MM.1S (cell line): Measurements from ENCODE around the gene WDR26.

Experiments
- DNase-seq: peaks from one replicate; pipeline ENCODE4 v3.0.0-alpha.2; 2015
- H2AFZ ChIP-seq: fragments of 300-600 bp; sonication (generic); 2 replicates; pipeline ENCODE4 v1.6.0; 2016; ENCODE audit warnings: antibody characterized with exemption, low read length
- H3F3A ChIP-seq: fragments of 300-600 bp; sonication (generic); 2 replicates; pipeline ENCODE4 v1.6.1; 2016; ENCODE audit warnings: mild to moderate bottlenecking, antibody characterized with exemption, low read length, moderate library complexity, mixed read lengths; ENCODE audit not compliant: insufficient read depth
- H3K27ac ChIP-seq: fragments of 300-600 bp; sonication (generic); 2 replicates; pipeline ENCODE4 v1.5.1; 2016; ENCODE audit warnings: mild to moderate bottlenecking, low read length
- H3K27me3 ChIP-seq: fragments of 300-600 bp; sonication (generic); replicated peaks from 2 replicates; pipeline ENCODE4 v1.6.0; 2016; ENCODE audit warnings: low read length; ENCODE audit not compliant: insufficient read depth
- H3K36me3 ChIP-seq: fragments of 300-600 bp; sonication (generic); replicated peaks from 2 replicates; pipeline ENCODE4 v1.6.1; 2016; ENCODE audit warnings: mild to moderate bottlenecking, low read length, mixed read lengths; ENCODE audit not compliant: insufficient read depth
- H3K4me1 ChIP-seq: fragments of 300-600 bp; sonication (generic); 2 replicates; pipeline ENCODE4 v1.6.1; 2016; ENCODE audit warnings: low read length, mixed read lengths
- H3K4me2 ChIP-seq: fragments of 300-600 bp; sonication (generic); 2 replicates; pipeline ENCODE4 v1.6.0; 2016; ENCODE audit warnings: low read depth, low read length
- H3K4me3 ChIP-seq: fragments of 300-600 bp; sonication (generic); 2 replicates; pipeline ENCODE4 v1.5.1; 2016; ENCODE audit warnings: low read length, mixed read lengths
- H3K79me2 ChIP-seq: fragments of 300-600 bp; sonication (generic); 2 replicates; pipeline ENCODE4 v1.6.1; 2016; ENCODE audit warnings: mixed run types, low read length, mixed read lengths
- H3K9ac ChIP-seq: fragments of 300-600 bp; sonication (generic); 2 replicates; pipeline ENCODE4 v1.6.1; 2016; ENCODE audit warnings: low read length, mixed read lengths
- H3K9me2 ChIP-seq: fragments of 300-600 bp; sonication (generic); replicated peaks from 2 replicates; pipeline ENCODE4 v1.6.1; 2016; ENCODE audit warnings: mild to moderate bottlenecking, low read length, mixed read lengths; ENCODE audit not compliant: insufficient read depth
- H3K9me3 ChIP-seq: fragments of 300-600 bp; sonication (generic); replicated peaks from 2 replicates; pipeline ENCODE4 v1.6.1; 2016; ENCODE audit warnings: mild to moderate bottlenecking, low read length, mixed read lengths; ENCODE audit not compliant: insufficient read depth
- H4K20me1 ChIP-seq: fragments of 300-600 bp; sonication (generic); 2 replicates; pipeline ENCODE4 v1.6.1; 2016; ENCODE audit warnings: mild to moderate bottlenecking, low read length, moderate library complexity, mixed read lengths; ENCODE audit not compliant: insufficient read depth
- CTCF ChIP-seq: fragments of 300-600 bp; sonication (generic); IDR thresholded peaks from 2 replicates; pipeline ENCODE4 v1.5.1; 2016; ENCODE audit warnings: antibody characterized with exemption, low read length, mixed read lengths
- EZH2 ChIP-seq: fragments of 300-600 bp; sonication (generic); optimal IDR thresholded peaks from 2 replicates; pipeline ENCODE3; 2017; ENCODE audit warnings: low read depth, mild to moderate bottlenecking, antibody characterized with exemption, low read length, mixed read lengths
- EZH2phosphoT487 ChIP-seq: fragments of 300-600 bp; sonication (generic); IDR thresholded peaks from 2 replicates; pipeline ENCODE4 v1.6.1; 2018; ENCODE audit warnings: antibody characterized with exemption, low read length

The WDR26 gene

DNA sequence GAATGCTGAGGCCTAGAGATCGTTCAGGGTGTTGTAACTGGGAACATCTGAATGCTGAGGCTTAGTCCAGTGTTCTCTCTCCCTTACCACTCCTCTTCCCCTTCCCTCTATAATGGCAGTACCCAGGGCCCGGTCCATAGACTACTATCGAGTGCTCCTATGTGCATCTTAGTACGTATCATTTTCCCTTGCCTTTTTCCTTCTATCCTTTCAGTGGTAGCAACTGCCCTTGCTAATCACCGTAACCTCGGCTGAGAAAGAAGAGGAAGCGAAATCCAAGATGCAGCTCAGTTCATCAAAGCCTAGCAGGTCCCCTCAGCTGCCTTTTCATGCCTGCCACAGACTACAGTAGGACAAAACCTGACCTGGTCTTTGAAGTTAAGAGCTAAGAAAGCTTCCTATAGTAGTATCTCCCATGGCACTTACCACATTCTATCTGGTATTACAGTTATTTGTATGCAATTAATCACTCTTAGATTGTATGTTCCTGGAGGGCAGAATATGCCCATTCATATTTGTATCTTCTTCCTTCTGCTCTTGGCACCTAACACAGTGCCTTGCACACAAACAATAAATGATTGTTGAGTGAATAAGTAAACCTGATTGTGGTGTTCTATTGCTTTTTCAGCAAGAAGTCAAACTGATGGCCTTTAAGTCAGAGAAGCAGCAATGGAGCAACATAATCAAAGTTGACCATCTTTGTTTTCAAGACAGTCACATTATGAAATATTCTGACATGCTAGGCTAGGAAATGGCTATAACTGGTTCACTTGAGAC lies 55.6 kb downstream of the WDR26 start:
- H3K4me3 ChIP-seq: no peak overlapping the region
- H3K9me2 ChIP-seq: no peaks in the 10 kb centered on the region
- no peak for DNase-seq
- H3K27ac ChIP-seq: no peak overlapping the region
- H4K20me1 ChIP-seq: no peaks in the 10 kb centered on the region
- H3K27me3 ChIP-seq: no peaks in the 10 kb centered on the region
- H3K36me3 ChIP-seq: no peaks in the 10 kb centered on the region
- no peak overlapping the region for H2AFZ ChIP-seq
- peak overlapping the region; percentile 42; the same call in 1 of the 2 replicates for H3K4me2 ChIP-seq
- TF ChIP-seq EZH2phosphoT487: no peak
- TF ChIP-seq CTCF: no peak
- TF ChIP-seq EZH2: no peak
- peaks cover 38% of the 10 kb centered on the region for H3K4me1 ChIP-seq
- H3K79me2 ChIP-seq: 0 out of 2 replicates have a peak, but pooled peaks cover 2% of the 10 kb centered on the region
- H3K9me3 ChIP-seq: no peaks in the 10 kb centered on the region
- peaks cover 36% of the 10 kb centered on the region for H3F3A ChIP-seq
- H3K9ac ChIP-seq: no peak overlapping the region

DNA sequence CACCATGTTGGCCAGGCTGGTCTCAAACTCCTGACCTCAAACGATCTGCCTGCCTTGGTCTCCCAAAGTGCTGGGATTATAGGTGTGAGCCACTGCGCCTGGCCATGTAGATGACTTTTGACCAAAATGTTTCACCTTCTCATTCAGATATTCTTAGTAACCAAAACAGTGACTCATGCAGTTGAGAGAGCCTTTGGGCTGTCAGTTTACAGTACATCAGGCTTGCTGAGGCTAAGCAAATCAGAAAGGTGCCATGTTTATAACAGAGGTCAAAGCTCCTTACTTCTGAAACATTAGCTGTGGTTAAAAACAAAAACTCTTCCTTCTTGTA lies 57.0 kb downstream of the WDR26 start:
- Histone ChIP-seq H2AFZ (no peak overlapping the region), H3K27ac (peak overlapping the region; percentile 45; the same call in 1 of the 2 replicates), H3K9me3 (no peaks in the 10 kb centered on the region), H3F3A (peaks cover 38% of the 10 kb centered on the region), H3K9me2 (no peaks in the 10 kb centered on the region), H4K20me1 (no peaks in the 10 kb centered on the region), H3K4me3 (no peak overlapping the region), H3K4me1 (peaks cover 38% of the 10 kb centered on the region), H3K9ac (no peak overlapping the region), H3K79me2 (peaks cover 7% of the 10 kb centered on the region; the same call in 1 of the 2 replicates), H3K27me3 (no peaks in the 10 kb centered on the region), H3K36me3 (no peaks in the 10 kb centered on the region), H3K4me2 (peak overlapping the region; percentile 19; the same call in 1 of the 2 replicates)
- TF ChIP-seq EZH2 (no peak), CTCF (no peak), EZH2phosphoT487 (no peak)
- DNase-seq: peak; percentile 86

- Histone ChIP-seq H3K4me3 (no peak overlapping the region), H3K27ac (no peak overlapping the region), H3K4me1 (peaks cover 29% of the 10 kb centered on the region), H3K79me2 (peaks cover 7% of the 10 kb centered on the region; the same call in 1 of the 2 replicates), H3K36me3 (no peaks in the 10 kb centered on the region), H3K27me3 (no peaks in the 10 kb centered on the region), H4K20me1 (no peaks in the 10 kb centered on the region), H2AFZ (no peak overlapping the region), H3K9me3 (no peaks in the 10 kb centered on the region), H3K9me2 (no peaks in the 10 kb centered on the region), H3F3A (peaks cover 31% of the 10 kb centered on the region), H3K4me2 (no peak overlapping the region), H3K9ac (no peak overlapping the region)
- TF ChIP-seq EZH2 (no peak), CTCF (no peak), EZH2phosphoT487 (no peak)
- DNase-seq: no peak
Measured at GRCh38 chr1:224375059-224375458, 59.5 kb downstream of the WDR26 start.
